CD14-positive monocyte (primary cell): ENCODE results near the gene RASGRF2. TPM values are rescaled to one million over a fixed set of nuclear protein-coding genes. Genes with fewer than 3 reads are reported as not detected.

Experiments
- DNase-seq, 3 donors: peaks; one replicate each; pipeline ENCODE4 v3.0.0-alpha.2; 2011 to 2022
- H2AFZ ChIP-seq: 2 replicates; pipeline ENCODE4 v1.6.0; 2012; ENCODE audit warnings: mild to moderate bottlenecking, low read depth, low read length, inconsistent platforms; ENCODE audit not compliant: insufficient read depth, poor library complexity, severe bottlenecking
- H3K27ac ChIP-seq, 2 donors: 1 replicate in 1 of 2; 2 replicates in 1 of 2; pipeline ENCODE4 v1.5.1; 2012 to 2013; ENCODE audit warnings: low read length in 2 of 2, control low read depth in 1 of 2, inconsistent platforms in 1 of 2, low read depth in 1 of 2, mild to moderate bottlenecking in 1 of 2
- H3K27me3 ChIP-seq, 2 donors: one replicate each; pipeline versions ENCODE4 v1.6.0 to v1.6.1; 2011 to 2013; ENCODE audit warnings: low read length in 2 of 2; ENCODE audit not compliant: control insufficient read depth in 2 of 2, insufficient read depth in 2 of 2
- H3K36me3 ChIP-seq, 2 donors: replicated peaks in 1 of 2; 1 replicate in 1 of 2; 2 replicates in 1 of 2; pipeline versions ENCODE4 v1.5.1 to v1.6.1; 2012 to 2013; ENCODE audit warnings: low read length in 2 of 2, control low read depth in 1 of 2, inconsistent platforms in 1 of 2, mild to moderate bottlenecking in 1 of 2; ENCODE audit not compliant: insufficient read depth in 2 of 2, control insufficient read depth in 1 of 2
- H3K4me1 ChIP-seq, 2 donors: 1 replicate in 1 of 2; 2 replicates in 1 of 2; pipeline versions ENCODE4 v1.5.1 to v1.6.1; 2012 to 2013; ENCODE audit warnings: low read length in 2 of 2, control low read depth in 1 of 2, inconsistent platforms in 1 of 2, mild to moderate bottlenecking in 1 of 2, moderate library complexity in 1 of 2; ENCODE audit not compliant: insufficient read depth in 2 of 2, control insufficient read depth in 1 of 2
- H3K4me2 ChIP-seq: replicated peaks from 2 replicates; pipeline ENCODE3; 2012; ENCODE audit warnings: low read length, moderate library complexity, mild to moderate bottlenecking; ENCODE audit not compliant: poor library complexity, severe bottlenecking; ENCODE audit errors: extremely low read depth
- H3K4me3 ChIP-seq, 3 experiments: fragments of 200-600 bp in 1 of 3; sonication (generic) in 1 of 3; replicated peaks in 1 of 3; 1 replicate in 2 of 3; 2 replicates in 1 of 3; pipeline ENCODE4 v1.5.1; 2011 to 2013; ENCODE audit warnings: low read length in 3 of 3, mild to moderate bottlenecking in 3 of 3, control low read depth in 2 of 3, low read depth in 2 of 3, inconsistent platforms in 1 of 3, moderate library complexity in 1 of 3
- H3K79me2 ChIP-seq: 2 replicates; pipeline ENCODE4 v1.6.0; 2012; ENCODE audit warnings: mild to moderate bottlenecking, control low read depth, inconsistent platforms, low read length, moderate library complexity; ENCODE audit not compliant: insufficient read depth
- H3K9ac ChIP-seq: 2 replicates; pipeline ENCODE4 v1.6.0; 2017; ENCODE audit warnings: low read length, mild to moderate bottlenecking; ENCODE audit not compliant: insufficient read depth, poor library complexity, severe bottlenecking
- H3K9me3 ChIP-seq, 2 donors: replicated peaks in 1 of 2; 1 replicate in 1 of 2; 2 replicates in 1 of 2; pipeline versions ENCODE4 v1.5.1 to v1.6.1; 2012 to 2013; ENCODE audit warnings: low read length in 2 of 2, control low read depth in 1 of 2; ENCODE audit not compliant: control insufficient read depth in 1 of 2, insufficient read depth in 1 of 2
- H4K20me1 ChIP-seq: 2 replicates; pipeline ENCODE4 v1.6.0; 2012; ENCODE audit warnings: mild to moderate bottlenecking, low read length, control low read depth, moderate library complexity; ENCODE audit not compliant: insufficient read depth
- H3K27ac Mint-ChIP-seq, 7 donors: one replicate each; pipeline ENCODE4 v1.8.0; 2020; ENCODE audit warnings: mild to moderate bottlenecking in 7 of 7, mixed read lengths in 7 of 7, moderate library complexity in 6 of 7, inconsistent platforms in 2 of 7
- H3K27me3 Mint-ChIP-seq, 3 donors: one replicate each; pipeline ENCODE4 v1.8.0; 2021 to 2022; ENCODE audit warnings: low read depth in 3 of 3, mild to moderate bottlenecking in 3 of 3, mixed read lengths in 3 of 3, moderate library complexity in 3 of 3, inconsistent platforms in 1 of 3
- H3K36me3 Mint-ChIP-seq, 2 donors: one replicate each; pipeline ENCODE4 v1.8.0; 2020; ENCODE audit warnings: mixed read lengths in 2 of 2, inconsistent platforms in 1 of 2, mild to moderate bottlenecking in 1 of 2
- H3K4me1 Mint-ChIP-seq: one replicate; pipeline ENCODE4 v1.8.0; 2020; ENCODE audit warnings: mild to moderate bottlenecking, mixed read lengths
- H3K4me3 Mint-ChIP-seq, 2 donors: one replicate each; pipeline ENCODE4 v1.8.0; 2020; ENCODE audit warnings: mild to moderate bottlenecking in 2 of 2, mixed read lengths in 2 of 2, moderate library complexity in 1 of 2
- H3K9me3 Mint-ChIP-seq, 7 donors: one replicate each; pipeline ENCODE4 v1.8.0; 2020 to 2022; ENCODE audit warnings: mixed read lengths in 7 of 7, mild to moderate bottlenecking in 6 of 7, moderate library complexity in 6 of 7, inconsistent platforms in 2 of 7
- WGBS: methylation state at CpG from one replicate; pipeline ENCODE4 v1.1.5; 2013; ENCODE audit warnings: missing lambda C conversion rate; ENCODE audit not compliant: insufficient coverage; 5-methylcytosine and 5-hydroxymethylcytosine counted together
- intact Hi-C, 2 donors: fragments of 100-400 bp; cut with micrococcal nuclease; formaldehyde crosslinking; loops; one replicate each; pipeline versions ENCODE4 v1.15.0 to v1.15.1; 2023
- polyA plus RNA-seq, 3 donors: library from polyadenylated mRNA; depleted of rRNA in 1 of 3; unstranded in 2 of 3; stranded (reverse) in 1 of 3; fragments of 300-500 nt in 2 of 3; fragments of >200 nt in 1 of 3; fragmentation: Illumina TruSeq in 2 of 3; gene quantifications; 1 replicate in 2 of 3; 2 replicates in 1 of 3; pipeline ENCODE4 v1.2.3, GENCODE V29; 2012 to 2021
- TF ChIP-seq, protein P1 (sequence below): fragments of 200-600 bp; IDR thresholded peaks from one replicate; pipeline ENCODE4 v1.8.0; 2022; ENCODE audit warnings: antibody characterized with exemption, mild to moderate bottlenecking

Gene RASGRF2
- polyA plus RNA-seq, 3 donors: 0.01 to 0.02 TPM; not detected in 1

DNA sequence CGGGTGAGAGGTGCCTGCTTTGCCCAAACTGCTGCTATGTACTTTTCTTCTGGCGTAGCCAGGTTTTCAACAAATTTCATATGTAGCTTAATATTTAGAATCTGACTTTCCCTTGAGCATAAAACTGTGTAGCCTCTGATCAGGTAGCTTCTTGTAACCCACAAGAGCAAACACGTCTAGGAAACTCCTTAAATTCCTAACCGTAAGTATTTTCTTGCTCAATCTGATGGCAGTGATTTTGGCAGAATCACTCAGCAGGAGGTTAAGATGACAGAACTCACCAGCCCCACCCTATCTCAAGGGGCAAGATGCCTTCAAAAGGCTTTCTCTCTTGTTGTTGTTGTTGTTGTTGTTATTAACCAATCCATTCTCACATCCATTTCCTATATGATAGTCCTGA is 293.7 kb downstream of the RASGRF2 start:
- intact Hi-C loops: no loop called here
- H3K27ac Mint-ChIP-seq: no peak overlapping the region
- Histone ChIP-seq H2AFZ (no peak overlapping the region), H3K9ac (no peak overlapping the region), H3K36me3 (no peaks in the 10 kb centered on the region), H3K4me2 (no peak overlapping the region), H3K27ac (no peak overlapping the region), H3K79me2 (no peaks in the 10 kb centered on the region), H4K20me1 (no peaks in the 10 kb centered on the region), H3K27me3 (no peaks in the 10 kb centered on the region), H3K4me3 (no peak overlapping the region), H3K4me1 (peaks cover 6% of the 10 kb centered on the region in 2 donors), H3K9me3 (peaks cover 0 to 15% of the 10 kb centered on the region in 2 donors)
- WGBS: 94% methylated on average over 3 of the region's 4 CpGs
- H3K4me3 Mint-ChIP-seq: no peak overlapping the region
- no peak for DNase-seq
- peaks cover 3 to 4% of the 10 kb centered on the region in 2 donors for H3K36me3 Mint-ChIP-seq
- peaks cover 0 to 5% (median 2%) of the 10 kb centered on the region in 7 donors for H3K9me3 Mint-ChIP-seq
- H3K4me1 Mint-ChIP-seq: peaks cover 12% of the 10 kb centered on the region
- peaks cover 0 to 2% (median 1%) of the 10 kb centered on the region in 3 donors for H3K27me3 Mint-ChIP-seq
- TF ChIP-seq, protein P1, sequence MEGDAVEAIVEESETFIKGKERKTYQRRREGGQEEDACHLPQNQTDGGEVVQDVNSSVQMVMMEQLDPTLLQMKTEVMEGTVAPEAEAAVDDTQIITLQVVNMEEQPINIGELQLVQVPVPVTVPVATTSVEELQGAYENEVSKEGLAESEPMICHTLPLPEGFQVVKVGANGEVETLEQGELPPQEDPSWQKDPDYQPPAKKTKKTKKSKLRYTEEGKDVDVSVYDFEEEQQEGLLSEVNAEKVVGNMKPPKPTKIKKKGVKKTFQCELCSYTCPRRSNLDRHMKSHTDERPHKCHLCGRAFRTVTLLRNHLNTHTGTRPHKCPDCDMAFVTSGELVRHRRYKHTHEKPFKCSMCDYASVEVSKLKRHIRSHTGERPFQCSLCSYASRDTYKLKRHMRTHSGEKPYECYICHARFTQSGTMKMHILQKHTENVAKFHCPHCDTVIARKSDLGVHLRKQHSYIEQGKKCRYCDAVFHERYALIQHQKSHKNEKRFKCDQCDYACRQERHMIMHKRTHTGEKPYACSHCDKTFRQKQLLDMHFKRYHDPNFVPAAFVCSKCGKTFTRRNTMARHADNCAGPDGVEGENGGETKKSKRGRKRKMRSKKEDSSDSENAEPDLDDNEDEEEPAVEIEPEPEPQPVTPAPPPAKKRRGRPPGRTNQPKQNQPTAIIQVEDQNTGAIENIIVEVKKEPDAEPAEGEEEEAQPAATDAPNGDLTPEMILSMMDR: no peak

DNA sequence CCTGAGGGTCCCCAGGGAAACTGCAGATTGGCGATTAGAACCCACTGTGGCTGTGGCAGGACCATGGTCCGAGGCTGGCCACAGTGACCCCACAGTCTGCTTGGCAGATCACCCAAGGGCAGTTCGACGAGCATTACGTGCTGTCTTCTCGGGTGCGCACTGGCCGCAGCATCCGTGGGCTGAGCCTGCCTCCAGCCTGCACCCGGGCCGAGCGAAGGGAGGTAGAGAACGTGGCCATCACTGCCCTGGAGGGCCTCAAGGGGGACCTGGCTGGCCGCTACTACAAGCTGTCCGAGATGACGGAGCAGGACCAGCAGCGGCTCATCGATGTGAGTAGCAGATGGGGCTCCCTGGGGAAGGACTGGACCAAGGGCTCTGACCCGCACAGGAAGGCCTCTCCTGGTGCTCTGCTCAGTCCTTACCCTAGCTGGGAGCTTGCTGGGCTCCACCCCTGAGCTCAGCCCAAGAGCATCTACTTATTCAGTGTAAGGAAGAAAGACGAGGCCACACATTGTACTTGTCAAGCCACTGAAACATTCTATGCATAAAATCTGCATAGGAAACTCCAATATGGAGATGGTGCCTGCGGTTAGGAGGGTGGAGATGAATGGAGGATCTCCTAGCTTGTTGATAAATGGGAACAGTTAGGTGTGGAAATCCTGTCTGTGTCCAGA is 294.9 kb downstream of the RASGRF2 start:
- Mint-ChIP-seq H3K4me1 (peaks cover 12% of the 10 kb centered on the region), H3K9me3 (peaks cover 4 to 9% (median 6%) of the 10 kb centered on the region in 7 donors), H3K36me3 (peaks cover 2 to 5% of the 10 kb centered on the region in 2 donors), H3K27ac (no peak overlapping the region), H3K27me3 (peaks cover 0 to 2% (median 1%) of the 10 kb centered on the region in 3 donors), H3K4me3 (no peak overlapping the region)
- Histone ChIP-seq H3K4me2 (no peak overlapping the region), H4K20me1 (no peaks in the 10 kb centered on the region), H3K4me1 (peaks cover 6% of the 10 kb centered on the region in 2 donors), H3K79me2 (no peaks in the 10 kb centered on the region), H3K4me3 (no peak overlapping the region), H3K27me3 (no peaks in the 10 kb centered on the region), H2AFZ (no peak overlapping the region), H3K36me3 (no peaks in the 10 kb centered on the region), H3K9me3 (peaks cover 0 to 15% of the 10 kb centered on the region in 2 donors), H3K9ac (no peak overlapping the region), H3K27ac (no peak overlapping the region)
- TF ChIP-seq, protein P1: no peak
- WGBS: 98% methylated on average over 19 of the region's 21 CpGs
- intact Hi-C loops: no loop called here
- DNase-seq: no peak
